Neural progenitor cell (in vitro differentiated cells): ENCODE measurements around the gene CD164L2. TPM values are rescaled to one million over a fixed set of nuclear protein-coding genes. Genes with fewer than 3 reads are reported as not detected.

Experiments used
- DNase-seq: peaks from one replicate; pipeline ENCODE4 v3.0.0-alpha.2; 2016; ENCODE audit warnings: low spot score
- H2AFZ ChIP-seq: fragments of 200-600 bp; sonication (generic); replicated peaks from 2 replicates; pipeline ENCODE4 v1.6.1; 2016; ENCODE audit warnings: antibody characterized with exemption
- H3F3A ChIP-seq: fragments of 200-600 bp; sonication (generic); 2 replicates; pipeline ENCODE4 v1.6.1; 2016; ENCODE audit warnings: antibody characterized with exemption, low read depth
- H3K27ac ChIP-seq: fragments of 200-600 bp; sonication (generic); 2 replicates; pipeline ENCODE4 v1.5.1; 2016; ENCODE audit warnings: mild to moderate bottlenecking
- H3K27me3 ChIP-seq: fragments of 200-600 bp; sonication (generic); 2 replicates; pipeline ENCODE4 v1.6.1; 2016; ENCODE audit warnings: mild to moderate bottlenecking, moderate library complexity
- H3K36me3 ChIP-seq: fragments of 200-600 bp; sonication (generic); 2 replicates; pipeline ENCODE4 v1.5.1; 2016
- H3K4me1 ChIP-seq: fragments of 200-600 bp; sonication (generic); 2 replicates; pipeline ENCODE4 v1.6.1; 2016; ENCODE audit warnings: mixed run types
- H3K4me2 ChIP-seq: fragments of 200-600 bp; sonication (generic); 2 replicates; pipeline ENCODE4 v1.6.1; 2016
- H3K4me3 ChIP-seq: fragments of 200-600 bp; sonication (generic); 2 replicates; pipeline ENCODE4 v1.5.1; 2016
- H3K79me2 ChIP-seq: fragments of 200-600 bp; sonication (generic); 2 replicates; pipeline ENCODE4 v1.6.1; 2016; ENCODE audit warnings: low read depth
- H3K9ac ChIP-seq: fragments of 200-600 bp; sonication (generic); 2 replicates; pipeline ENCODE4 v1.6.1; 2016
- H3K9me3 ChIP-seq: fragments of 200-600 bp; sonication (generic); 2 replicates; pipeline ENCODE4 v1.5.1; 2016; ENCODE audit warnings: low read depth
- H4K20me1 ChIP-seq: fragments of 200-600 bp; sonication (generic); 2 replicates; pipeline ENCODE4 v1.6.1; 2016; ENCODE audit warnings: low read depth
- H3K27ac Mint-ChIP-seq: 3 replicates; pipeline ENCODE4 v1.8.0; 2021; ENCODE audit warnings: mixed read lengths
- H3K27me3 Mint-ChIP-seq: 2 replicates; pipeline ENCODE4 v1.8.0; 2022; ENCODE audit warnings: low read depth, mild to moderate bottlenecking, inconsistent platforms, moderate library complexity, mixed read lengths; ENCODE audit not compliant: insufficient read depth
- H3K36me3 Mint-ChIP-seq: 3 replicates; pipeline ENCODE4 v1.8.0; 2021; ENCODE audit warnings: mixed read lengths
- H3K4me1 Mint-ChIP-seq: 3 replicates; pipeline ENCODE4 v1.8.0; 2021; ENCODE audit warnings: mixed read lengths
- H3K4me3 Mint-ChIP-seq: 3 replicates; pipeline ENCODE4 v1.8.0; 2021; ENCODE audit warnings: mild to moderate bottlenecking, moderate library complexity, mixed read lengths
- H3K9me3 Mint-ChIP-seq: 3 replicates; pipeline ENCODE4 v1.8.0; 2020; ENCODE audit warnings: mixed read lengths
- CTCF ChIP-seq: fragments of 200-600 bp; sonication (generic); IDR thresholded peaks from 2 replicates; pipeline ENCODE4 v1.5.1; 2017; ENCODE audit warnings: antibody characterized with exemption, mild to moderate bottlenecking
- EZH2 ChIP-seq: fragments of 200-600 bp; sonication (generic); IDR thresholded peaks from 2 replicates; pipeline ENCODE4 v1.6.1; 2017; ENCODE audit warnings: antibody characterized with exemption, mild to moderate bottlenecking, moderate library complexity
- EZH2phosphoT487 ChIP-seq: fragments of 200-600 bp; sonication (generic); IDR thresholded peaks from 2 replicates; pipeline ENCODE4 v1.6.1; 2017; ENCODE audit warnings: antibody characterized with exemption
- total RNA-seq: library from RNA; depleted of rRNA; stranded (reverse); fragments of >200 nt; gene quantifications from 2 replicates; pipeline ENCODE4 v1.2.3, GENCODE V29; 2015; ENCODE audit warnings: low replicate concordance

The CD164L2 gene
- total RNA-seq, 1 donor from 2014 or later, result 1.6 TPM

- Mint-ChIP-seq H3K36me3 (peaks cover 2% of the 10 kb centered on the region), H3K27ac (peak overlapping the region; percentile 91), H3K4me1 (peaks cover 46% of the 10 kb centered on the region), H3K9me3 (no peaks in the 10 kb centered on the region), H3K4me3 (peak overlapping the region; percentile 94), H3K27me3 (peaks cover 15% of the 10 kb centered on the region)
- peaks cover 31% of the 10 kb centered on the region for H3K4me1 ChIP-seq
- peaks cover 50% of the 10 kb centered on the region for H3F3A ChIP-seq
- TF ChIP-seq CTCF (no peak), EZH2phosphoT487 (no peak), EZH2 (no peak)
- peak overlapping the region; percentile 84 for H2AFZ ChIP-seq
- H3K79me2 ChIP-seq, result no peaks in the 10 kb centered on the region
- peak; percentile 93 for DNase-seq
- peaks cover 25% of the 10 kb centered on the region for H3K27me3 ChIP-seq
- peak overlapping the region; percentile 48 for H3K27ac ChIP-seq
- H3K9me3 ChIP-seq, result no peaks in the 10 kb centered on the region
- peak overlapping the region; percentile 65 for H3K4me3 ChIP-seq
- H3K9ac ChIP-seq, result no peak overlapping the region
- H4K20me1 ChIP-seq, result peaks cover 20% of the 10 kb centered on the region
- H3K4me2 ChIP-seq, result peak overlapping the region; percentile 92
- H3K36me3 ChIP-seq, result no peaks in the 10 kb centered on the region
These were observed 17.6 kb downstream of the CD164L2 start for GRCh38 chr1:27365372-27366112.

- no peaks in the 10 kb centered on the region for H3K36me3 ChIP-seq
- H3K27me3 ChIP-seq, result peaks cover 32% of the 10 kb centered on the region
- no peak overlapping the region for H3K9ac ChIP-seq
- H3K79me2 ChIP-seq, result no peaks in the 10 kb centered on the region
- no peaks in the 10 kb centered on the region for H3K9me3 ChIP-seq
- peak overlapping the region; percentile 26 for H3K27ac Mint-ChIP-seq
- no peak for TF ChIP-seq CTCF
- TF ChIP-seq EZH2phosphoT487, result no peak
- TF ChIP-seq EZH2, result no peak
- peaks cover 19% of the 10 kb centered on the region for H3K27me3 Mint-ChIP-seq
- H3K4me3 ChIP-seq, result no peak overlapping the region
- peak overlapping the region; percentile 51 for H3K27ac ChIP-seq
- no peaks in the 10 kb centered on the region for H3K9me3 Mint-ChIP-seq
- H3K4me1 Mint-ChIP-seq, result peaks cover 49% of the 10 kb centered on the region
- no peak overlapping the region for H2AFZ ChIP-seq
- H3K36me3 Mint-ChIP-seq, result peaks cover 5% of the 10 kb centered on the region
- H3F3A ChIP-seq, result peaks cover 50% of the 10 kb centered on the region
- DNase-seq, result no peak
- peak overlapping the region; percentile 92 for H3K4me2 ChIP-seq
- H3K4me3 Mint-ChIP-seq, result peak overlapping the region; percentile 94
- peaks cover 23% of the 10 kb centered on the region for H4K20me1 ChIP-seq
- peaks cover 36% of the 10 kb centered on the region for H3K4me1 ChIP-seq
These were observed 18.3 kb downstream of the CD164L2 start for GRCh38 chr1:27364696-27365371.

GRCh38 chr1:27363766-27364695 lies 19.1 kb downstream of the CD164L2 start:
- Mint-ChIP-seq H3K4me3 (peak overlapping the region; percentile 31), H3K27ac (no peak overlapping the region), H3K9me3 (no peaks in the 10 kb centered on the region), H3K4me1 (peaks cover 48% of the 10 kb centered on the region), H3K36me3 (peaks cover 7% of the 10 kb centered on the region), H3K27me3 (peaks cover 27% of the 10 kb centered on the region)
- Histone ChIP-seq H3K27ac (no peak overlapping the region), H3K4me3 (no peak overlapping the region), H3K9me3 (no peaks in the 10 kb centered on the region), H3K79me2 (no peaks in the 10 kb centered on the region), H3K36me3 (no peaks in the 10 kb centered on the region), H3K4me2 (peak overlapping the region; percentile 92), H3K27me3 (peaks cover 40% of the 10 kb centered on the region), H3K9ac (no peak overlapping the region), H2AFZ (no peak overlapping the region), H3K4me1 (peaks cover 38% of the 10 kb centered on the region), H3F3A (peaks cover 53% of the 10 kb centered on the region), H4K20me1 (peaks cover 25% of the 10 kb centered on the region)
- TF ChIP-seq EZH2 (no peak), CTCF (no peak), EZH2phosphoT487 (no peak)
- peak; percentile 85 for DNase-seq
